Stimulated activated CD8-positive, alpha-beta memory T cell treated with anti-CD3 and anti-CD28 coated beads, Interleukin-12 subunit alpha, Interleukin-12 subunit beta, amount 100 ng/mL, for 24 hours (primary cell): Measurements from ENCODE around the gene GRIA3.
"Not testable (repeated sequence)": the region's sequence is repeated elsewhere in the genome, so short reads cannot be mapped to it uniquely, and the experiment has no call there.

Experiments used
- DNase-seq: peaks from one replicate; pipeline ENCODE4 v3.0.0-alpha.2; 2020; ENCODE audit errors: extremely low read depth

The GRIA3 gene

GRCh38 chrX:123348468-123348867, 164.4 kb downstream of the GRIA3 start:
- no peak for DNase-seq

GRCh38 chrX:123350226-123350625, 166.1 kb downstream of the GRIA3 start:
- DNase-seq, result no peak

DNA sequence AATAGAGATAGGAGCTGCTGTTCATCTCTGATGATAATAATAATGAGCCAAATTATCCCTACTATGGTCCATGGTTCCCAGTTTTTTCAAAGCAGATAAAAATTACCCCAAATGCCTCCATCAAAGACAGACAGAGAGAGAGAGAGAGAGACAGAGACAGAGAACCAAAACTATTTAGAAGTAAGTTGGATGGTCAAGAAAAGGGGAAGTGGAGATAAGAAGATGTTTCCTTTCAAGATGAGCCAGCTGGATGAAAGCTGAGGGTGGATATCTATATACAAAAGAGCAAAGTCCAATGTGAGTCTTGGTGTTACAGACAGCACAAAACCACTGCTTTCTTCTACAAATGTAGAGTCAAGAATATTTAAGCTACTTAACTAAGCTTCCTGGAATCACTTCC, 173.9 kb downstream of the GRIA3 start:
- no peak for DNase-seq

GRCh38 chrX:123358457-123358856, 174.4 kb downstream of the GRIA3 start:
- no peak for DNase-seq

DNA sequence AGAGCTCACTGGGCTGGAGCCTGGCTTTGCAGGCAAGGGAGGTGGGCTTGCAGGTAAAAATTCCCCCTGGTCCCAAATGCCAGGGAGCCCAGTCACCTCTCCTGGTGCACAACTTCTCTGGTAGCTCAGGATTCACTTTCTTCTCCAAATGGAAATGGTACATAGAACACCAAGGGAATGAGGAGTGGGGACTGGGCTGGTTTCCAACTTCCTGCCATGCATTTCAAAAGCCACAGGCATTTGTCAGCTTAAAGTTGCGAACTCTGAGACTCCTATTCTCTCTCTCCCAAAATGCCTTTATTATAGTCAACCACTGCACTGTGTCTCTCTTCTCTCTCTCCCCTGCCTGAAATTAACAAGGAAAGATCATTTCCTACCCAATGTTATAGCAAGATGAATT, 177.3 kb downstream of the GRIA3 start:
- DNase-seq, result no peak

DNA sequence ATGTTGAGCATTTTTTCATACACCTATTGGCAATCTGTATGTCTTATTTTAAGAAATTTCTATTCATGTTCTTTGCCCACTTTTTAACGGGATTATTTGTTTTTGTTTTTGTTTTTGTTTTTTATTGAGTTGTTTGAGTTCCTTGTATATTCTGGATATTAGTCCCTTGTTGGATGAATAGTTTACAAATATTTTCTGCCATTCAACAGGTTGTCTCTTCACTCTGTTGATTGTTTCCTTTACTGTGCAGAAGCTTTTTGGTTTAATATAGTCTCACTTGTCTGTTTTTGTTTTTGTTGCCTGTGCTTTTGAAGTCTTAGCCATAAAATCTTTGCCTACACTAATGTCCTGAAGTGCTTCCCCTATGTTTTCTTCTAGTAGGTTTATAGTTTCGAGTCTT, 202.1 kb downstream of the GRIA3 start:
- DNase-seq, result not testable (repeated sequence)

DNA sequence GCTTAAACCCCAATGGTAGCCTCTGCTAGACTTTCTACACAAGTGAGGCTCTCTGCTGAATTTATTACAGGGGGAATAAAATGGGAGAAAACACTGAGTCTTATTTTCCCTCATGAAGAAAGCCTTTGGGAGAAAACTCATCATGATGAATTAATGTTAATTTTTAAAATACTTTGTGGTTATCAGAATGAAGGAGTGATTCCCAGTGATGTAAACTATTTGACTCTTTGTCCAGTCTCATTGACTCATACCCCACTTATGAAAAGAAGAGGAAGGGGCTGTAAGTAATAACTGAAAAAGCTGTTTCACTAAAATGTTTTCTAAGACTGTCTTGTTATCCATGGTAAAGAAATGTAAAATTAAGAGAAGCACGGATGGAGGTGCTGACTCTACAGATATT, 208.8 kb downstream of the GRIA3 start:
- no peak for DNase-seq

- DNase-seq, result no peak
These were observed 215.6 kb downstream of the GRIA3 start for GRCh38 chrX:123399709-123400108.

GRCh38 chrX:123405231-123405630, 221.2 kb downstream of the GRIA3 start:
- no peak for DNase-seq

DNA sequence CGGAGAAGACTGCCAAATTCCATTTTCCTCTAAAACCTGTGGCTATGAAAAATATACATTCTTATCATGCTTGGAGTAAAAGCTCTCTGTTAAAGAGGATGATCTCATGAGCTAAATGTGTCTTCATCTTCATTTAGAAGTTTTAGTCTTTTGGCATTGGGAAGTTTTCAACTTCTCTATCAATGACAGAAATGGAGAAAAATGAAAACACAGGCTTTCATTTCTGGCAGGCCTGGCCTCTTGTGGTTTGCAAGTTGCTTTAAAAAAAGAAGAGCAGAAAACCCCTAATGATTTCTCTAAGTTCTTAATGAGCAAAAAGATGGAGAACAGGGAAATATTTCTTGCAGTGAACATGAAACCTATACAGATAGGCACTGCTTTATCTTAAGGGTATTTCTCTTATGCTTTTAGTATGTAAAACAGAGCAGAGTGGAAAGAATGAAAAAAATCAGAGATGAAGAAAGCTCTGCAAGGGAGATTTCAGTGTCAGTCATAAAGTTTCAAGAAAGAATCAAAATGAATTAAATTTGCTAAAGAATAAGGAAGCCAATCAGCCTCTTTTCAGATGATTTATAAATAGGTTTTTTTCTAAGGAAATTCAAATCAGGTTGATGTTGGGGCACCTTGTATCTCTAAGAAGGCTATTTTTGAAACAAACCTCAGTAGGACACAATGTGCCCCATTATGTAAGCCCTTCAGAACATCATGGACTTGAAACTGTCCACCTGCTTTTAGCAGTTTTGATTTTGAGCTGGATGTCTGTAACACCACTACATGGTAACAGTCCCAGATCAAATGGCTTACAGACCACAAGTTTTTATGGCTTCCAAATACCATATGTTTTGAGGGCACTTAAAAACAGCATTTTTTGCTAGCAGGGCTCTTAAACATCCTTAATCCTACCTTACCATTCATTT, 225.0 kb downstream of the GRIA3 start:
- no peak for DNase-seq

DNA sequence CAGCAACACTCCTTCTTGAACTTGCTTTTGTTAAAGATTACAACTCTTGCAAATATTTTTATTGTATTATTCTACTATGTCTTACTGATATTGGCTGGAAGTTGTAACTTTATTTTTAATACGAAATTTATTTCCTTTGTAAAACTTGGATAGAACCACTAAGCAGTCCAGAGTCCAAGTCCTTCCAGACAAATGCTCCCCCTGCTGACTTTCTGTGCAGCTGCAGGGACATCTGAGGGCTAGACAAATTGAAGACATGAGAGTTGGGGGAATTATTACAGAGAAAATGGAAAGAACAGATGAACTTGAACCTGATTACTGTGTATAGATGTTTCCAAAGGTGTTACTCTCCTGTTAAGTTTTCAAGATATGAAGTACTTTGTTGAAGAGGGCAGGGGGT, 238.8 kb downstream of the GRIA3 start:
- DNase-seq, result no peak

DNA sequence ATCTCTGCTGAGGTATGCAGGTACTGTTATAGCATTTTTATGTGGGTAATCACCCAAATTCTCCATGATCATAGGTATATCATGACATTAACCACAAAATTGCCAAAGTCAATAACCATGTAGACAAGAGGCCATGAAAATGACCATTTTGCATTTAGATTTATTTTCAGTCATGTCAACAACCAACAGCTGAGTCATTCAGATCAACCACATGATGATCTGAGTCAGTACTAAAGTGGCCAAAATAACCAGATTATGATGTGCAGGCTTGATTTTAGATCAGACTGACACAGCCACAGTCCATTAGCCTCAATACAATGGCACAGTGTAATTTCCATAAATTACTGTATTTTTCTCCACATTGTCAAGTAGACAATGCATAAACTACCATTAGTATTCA, 240.5 kb downstream of the GRIA3 start:
- no peak for DNase-seq

DNA sequence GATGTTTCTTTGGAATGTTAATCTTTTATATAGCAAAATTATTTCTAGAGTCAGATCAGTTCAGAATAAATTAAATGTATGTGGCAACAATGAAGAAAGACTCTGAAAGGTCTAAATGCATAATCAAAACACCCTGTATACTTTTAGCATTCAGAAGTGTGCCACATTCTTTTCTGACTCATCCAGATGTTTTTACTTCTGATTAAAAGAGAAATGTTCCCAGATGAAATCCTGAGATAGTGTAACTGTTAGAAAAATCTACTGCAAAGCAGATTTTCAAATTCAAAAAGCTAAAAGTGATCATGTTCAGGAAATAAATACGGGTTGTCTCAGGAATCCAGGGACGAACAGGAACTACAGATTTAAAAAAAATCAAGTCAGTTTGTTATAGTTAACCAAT, 241.4 kb downstream of the GRIA3 start:
- DNase-seq, result no peak

DNA sequence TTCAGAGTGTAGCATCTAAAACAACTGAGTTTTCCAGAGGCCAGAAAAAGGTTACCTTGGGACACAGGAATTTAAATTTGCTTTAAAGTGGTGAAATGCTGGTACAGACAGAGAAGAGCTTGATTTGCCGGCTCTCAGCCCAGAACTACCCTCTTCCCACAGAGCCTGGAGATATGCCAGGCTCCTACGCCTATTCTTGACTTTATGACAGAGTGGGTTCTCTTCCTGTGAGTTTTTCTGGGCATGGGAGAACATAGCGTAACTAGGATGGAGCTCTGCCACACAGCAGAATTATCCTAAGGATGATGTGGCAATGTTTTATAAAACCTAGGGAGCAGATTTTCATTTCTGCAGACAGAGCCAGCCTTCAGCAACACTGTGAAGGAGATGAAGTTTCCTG, 241.8 kb downstream of the GRIA3 start:
- DNase-seq, result no peak

DNA sequence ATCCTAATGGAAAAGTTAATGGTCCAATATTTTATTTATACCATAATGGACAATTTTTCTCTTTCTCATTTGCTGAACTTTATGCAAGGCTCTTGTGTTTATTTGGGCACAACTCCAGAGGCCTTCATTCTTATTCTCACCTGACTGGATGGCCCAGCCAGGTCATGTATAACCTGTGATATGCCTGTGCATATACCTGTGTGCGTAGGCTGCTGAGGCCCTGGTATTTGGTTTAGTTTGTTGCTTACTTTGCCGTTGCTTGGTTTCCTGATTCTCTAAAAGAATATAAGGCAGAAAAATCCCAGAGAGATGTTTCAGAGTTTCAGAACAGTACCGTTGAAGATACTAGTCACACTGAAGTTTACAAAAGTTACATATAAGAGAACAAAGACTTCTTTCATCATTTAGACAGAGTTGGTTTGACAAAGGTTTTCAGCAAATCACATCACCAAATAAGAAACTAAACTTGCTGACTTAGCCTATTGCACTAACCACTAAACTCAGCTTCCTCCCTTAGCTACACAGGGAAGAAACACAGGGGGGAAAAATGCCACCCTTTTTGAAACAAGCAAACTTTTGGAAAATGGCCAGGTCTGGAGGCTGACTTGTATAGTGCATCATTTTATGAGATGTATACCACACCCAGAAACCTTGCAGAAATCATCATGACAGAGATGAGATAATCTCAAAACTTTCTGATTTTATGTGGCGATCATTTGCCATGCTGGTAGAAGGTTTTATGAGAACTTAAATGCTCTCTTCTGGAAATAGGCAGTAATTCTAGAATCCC, 248.5 kb downstream of the GRIA3 start:
- DNase-seq, result no peak

DNA sequence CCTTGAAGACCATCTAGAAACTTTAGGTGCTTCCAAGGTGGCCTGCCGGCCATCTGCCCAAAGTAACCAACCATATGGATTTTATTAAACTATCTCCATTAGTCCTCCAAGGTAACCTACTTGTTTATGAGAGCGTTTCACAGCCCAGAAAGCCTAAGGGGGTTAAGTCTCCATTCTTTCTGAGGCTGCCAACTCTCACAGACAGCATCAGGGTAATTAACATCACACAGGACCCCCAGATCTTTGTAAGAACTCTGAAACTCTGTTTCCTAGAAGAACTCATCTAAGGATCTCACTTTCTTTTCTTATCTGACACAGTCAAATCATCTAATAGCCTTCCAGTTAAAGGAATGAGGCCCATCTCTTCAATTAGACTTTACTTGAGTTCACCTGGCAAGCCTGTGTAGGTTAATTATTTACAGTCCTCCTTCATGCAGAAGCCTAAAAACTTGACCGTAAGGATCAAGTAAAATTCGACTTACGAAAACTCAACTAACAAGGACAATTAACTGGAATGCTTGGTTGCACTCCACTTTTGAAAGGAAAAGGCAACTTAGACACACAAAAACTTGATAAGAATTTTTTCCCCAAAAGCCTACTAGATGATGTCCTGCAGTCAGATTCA, 252.5 kb downstream of the GRIA3 start:
- DNase-seq, result no peak

DNA sequence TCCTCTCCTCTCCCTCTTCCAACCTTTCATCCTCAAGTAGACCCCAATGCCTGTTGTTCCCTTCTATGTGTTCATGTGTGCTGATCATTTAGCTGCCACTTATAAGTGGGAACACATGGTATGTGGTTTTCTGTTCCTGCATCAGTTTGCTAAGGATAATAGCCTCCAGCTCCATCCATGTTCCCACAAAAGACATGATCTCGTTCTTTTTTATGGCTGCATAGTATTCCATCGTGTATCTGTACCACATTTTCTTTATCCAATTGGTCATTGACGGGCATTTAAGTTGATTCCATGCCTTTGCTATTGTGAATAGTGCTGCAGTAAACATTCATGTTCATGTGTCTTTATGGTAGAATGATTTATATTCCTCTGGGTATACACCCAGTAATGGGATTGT, 255.8 kb downstream of the GRIA3 start:
- not testable (repeated sequence) for DNase-seq

DNA sequence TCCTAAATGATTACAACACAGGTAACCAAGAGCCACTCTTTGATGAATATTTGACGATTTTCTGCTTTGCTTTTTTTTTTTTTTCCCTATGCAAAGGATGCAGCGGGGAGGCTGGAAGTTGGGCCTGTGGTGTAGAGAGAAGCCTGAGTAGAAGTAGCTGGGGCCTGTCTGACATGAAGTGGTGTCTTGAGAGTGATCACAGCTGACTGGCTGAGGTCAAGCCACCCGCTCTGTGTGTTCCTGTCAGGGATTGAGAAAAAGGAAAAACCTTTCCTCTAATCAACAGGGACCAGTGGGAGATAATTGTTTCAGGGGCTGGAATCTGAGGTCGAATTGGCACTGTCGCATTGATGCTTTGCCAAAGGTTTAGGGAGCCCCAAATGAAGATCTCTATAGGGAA, 258.7 kb downstream of the GRIA3 start:
- DNase-seq, result no peak

DNA sequence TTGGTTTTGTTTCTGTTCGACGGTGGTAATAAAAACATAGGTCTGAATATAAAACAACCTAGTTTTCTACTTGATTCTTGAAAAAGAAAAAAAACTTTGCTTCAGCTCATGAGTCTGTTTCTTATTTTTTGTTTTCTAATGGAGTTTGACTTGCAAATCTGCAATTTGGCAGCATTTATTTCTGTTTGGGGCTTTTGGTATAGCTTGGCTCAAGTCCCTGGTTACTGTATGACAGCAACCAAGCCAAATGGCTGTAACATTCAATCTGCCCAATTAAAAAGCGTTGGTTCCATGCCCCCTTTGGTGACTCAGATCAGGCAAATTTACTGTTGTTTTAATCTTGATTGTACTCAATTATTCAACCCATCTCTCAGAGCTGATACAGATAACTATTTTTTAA, 263.4 kb downstream of the GRIA3 start:
- DNase-seq, result no peak

GRCh38 chrX:123449335-123449734, 265.3 kb downstream of the GRIA3 start:
- DNase-seq, result no peak

DNA sequence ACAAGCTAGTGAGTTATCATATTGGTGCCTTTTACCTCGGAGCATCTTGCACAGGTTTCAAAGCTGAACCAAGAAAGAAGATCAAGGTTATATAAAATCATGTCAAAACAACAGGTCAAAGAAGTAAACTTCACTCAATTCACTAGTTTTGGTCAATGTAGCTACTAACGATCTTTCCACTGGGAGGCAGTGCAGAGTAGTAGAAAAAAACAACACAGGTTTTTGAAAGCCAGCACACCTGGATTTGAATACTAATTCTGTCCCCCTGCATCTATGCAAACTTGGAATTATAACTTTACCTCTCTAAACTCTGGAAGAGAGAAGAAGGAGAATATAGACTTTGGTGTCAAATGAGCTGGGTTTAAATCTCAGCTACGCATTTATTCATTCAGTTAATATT, 266.1 kb downstream of the GRIA3 start:
- no peak for DNase-seq

DNA sequence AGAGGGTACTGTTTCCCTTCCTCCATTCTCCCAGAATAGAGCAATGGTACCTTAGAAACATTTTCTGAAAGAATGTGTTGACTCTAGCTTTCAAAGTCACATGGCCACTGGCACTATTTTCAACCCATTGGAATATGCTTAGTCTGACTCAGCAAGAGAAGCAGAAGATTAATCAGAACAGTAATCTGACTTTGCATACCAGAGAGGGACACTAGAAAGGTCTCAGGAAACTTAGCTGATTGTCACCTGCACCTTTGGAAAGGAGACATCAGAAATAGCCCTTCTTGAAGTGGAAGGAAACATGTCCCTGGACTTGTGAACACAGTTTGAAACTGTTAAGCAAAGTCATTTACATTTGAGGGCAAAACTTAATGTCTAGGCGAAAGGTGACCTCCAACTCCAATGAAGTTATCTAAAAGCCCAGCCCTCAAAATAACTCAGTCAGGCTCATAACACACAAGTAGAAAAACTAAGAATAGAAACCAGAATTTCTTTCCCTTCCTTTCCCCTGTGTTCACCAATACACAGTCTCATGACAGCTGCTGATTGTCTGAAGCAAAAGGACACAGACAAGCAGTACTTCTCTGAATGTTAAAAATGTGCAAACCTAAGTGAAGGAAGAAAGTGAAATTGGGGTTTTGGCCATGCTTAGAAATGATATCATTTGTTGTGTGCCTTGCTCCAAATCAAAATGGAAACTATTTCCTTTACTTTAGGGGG, 270.8 kb downstream of the GRIA3 start:
- no peak for DNase-seq
